Non-pigmented ciliary epithelial cell (primary cell): ENCODE results near the gene HSPG2.
"Not testable (repeated sequence)": the region's sequence is repeated elsewhere in the genome, so short reads cannot be mapped to it uniquely, and the experiment has no call there.

ENCODE experiments used
- DNase-seq: peaks from one replicate; pipeline ENCODE4 v3.0.0-alpha.2; 2010; ENCODE audit warnings: low read depth

Gene HSPG2

GRCh38 chr1:21823980-21824702 lies 113.0 kb downstream of the HSPG2 start:
- DNase-seq: no peak

GRCh38 chr1:21823206-21823979 lies 113.7 kb downstream of the HSPG2 start:
- no peak for DNase-seq

- DNase-seq: no peak
Measured at GRCh38 chr1:21822349-21822748, 114.8 kb downstream of the HSPG2 start.

GRCh38 chr1:21821385-21822019 lies 115.6 kb downstream of the HSPG2 start:
- DNase-seq: no peak

GRCh38 chr1:21820597-21821232 lies 116.4 kb downstream of the HSPG2 start:
- no peak for DNase-seq

- no peak for DNase-seq
Measured at GRCh38 chr1:21818656-21819055, 118.5 kb downstream of the HSPG2 start.

- DNase-seq: peak; percentile 43
Measured at GRCh38 chr1:21816602-21817302, 120.4 kb downstream of the HSPG2 start.

- DNase-seq: no peak
Measured at GRCh38 chr1:21815724-21816321, 121.3 kb downstream of the HSPG2 start.

GRCh38 chr1:21814981-21815582 lies 122.0 kb downstream of the HSPG2 start:
- DNase-seq: no peak

GRCh38 chr1:21814241-21814918 lies 122.7 kb downstream of the HSPG2 start:
- no peak for DNase-seq

GRCh38 chr1:21813542-21813941 lies 123.6 kb downstream of the HSPG2 start:
- DNase-seq: no peak

- DNase-seq: no peak
Measured at GRCh38 chr1:21811875-21812305, 125.2 kb downstream of the HSPG2 start, which contains the start of gene LDLRAD2. Gene LDLRAD2, plus strand, starts transcription at chr1:21812265. Its CDS starts 187 bp downstream, at chr1:21812452.

GRCh38 chr1:21804536-21804935 lies 132.6 kb downstream of the HSPG2 start:
- DNase-seq: no peak

GRCh38 chr1:21801100-21801499 lies 136.0 kb downstream of the HSPG2 start:
- DNase-seq: no peak

GRCh38 chr1:21799730-21800129 lies 137.4 kb downstream of the HSPG2 start:
- DNase-seq: no peak

GRCh38 chr1:21795075-21795474 lies 142.0 kb downstream of the HSPG2 start:
- DNase-seq: no peak

GRCh38 chr1:21794656-21795055 lies 142.5 kb downstream of the HSPG2 start:
- DNase-seq: no peak

- DNase-seq: no peak
Measured at GRCh38 chr1:21793104-21793503, 144.0 kb downstream of the HSPG2 start.

GRCh38 chr1:21786640-21787039 lies 150.5 kb downstream of the HSPG2 start:
- DNase-seq: no peak

GRCh38 chr1:21785764-21786163 lies 151.3 kb downstream of the HSPG2 start:
- not testable (repeated sequence) for DNase-seq
